ENCODE results near the gene DOCK4. TPM values are rescaled to one million over a fixed set of nuclear protein-coding genes. Genes with fewer than 3 reads are reported as not detected.

The DOCK4 gene
- total RNA-seq, 1 donor from 2014 or later: 43.5 TPM

DNA sequence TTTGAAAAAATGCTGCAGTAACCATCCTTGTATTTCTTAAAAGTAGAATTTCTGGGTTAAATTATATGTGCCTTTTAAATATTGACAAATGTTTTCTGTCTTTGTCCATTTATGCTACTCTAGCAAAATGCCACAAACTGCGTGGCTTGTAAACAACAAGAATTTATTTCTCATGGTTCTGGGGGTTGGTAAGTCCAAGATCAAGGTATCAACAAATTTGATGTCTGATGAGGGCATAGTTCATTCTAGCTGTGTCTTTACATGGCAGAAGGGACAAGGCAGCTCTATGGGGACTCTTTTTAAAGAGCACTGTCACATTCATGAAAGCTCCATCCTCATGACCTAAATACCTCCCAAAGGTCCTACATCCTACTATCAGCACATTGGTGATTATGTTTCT lies 27.9 kb upstream of the DOCK4 start:
- TF ChIP-seq CTCF (IDR thresholded peaks at IDR 0.05): no peak
- intact Hi-C loops (cut with DNase I): no loop called here
- Histone ChIP-seq H3K4me1 (no peaks in the 10 kb centered on the region), H3K27ac (no peak overlapping the region), H3K36me3 (no peaks in the 10 kb centered on the region), H3K27me3 (no peaks in the 10 kb centered on the region), H3K4me3 (no peak overlapping the region), H3K9me3 (peaks cover 0 to 8% of the 10 kb centered on the region in 2 donors)
- DNase-seq (ENCODE audit: low spot score in 2 of 2): no peak

DNA sequence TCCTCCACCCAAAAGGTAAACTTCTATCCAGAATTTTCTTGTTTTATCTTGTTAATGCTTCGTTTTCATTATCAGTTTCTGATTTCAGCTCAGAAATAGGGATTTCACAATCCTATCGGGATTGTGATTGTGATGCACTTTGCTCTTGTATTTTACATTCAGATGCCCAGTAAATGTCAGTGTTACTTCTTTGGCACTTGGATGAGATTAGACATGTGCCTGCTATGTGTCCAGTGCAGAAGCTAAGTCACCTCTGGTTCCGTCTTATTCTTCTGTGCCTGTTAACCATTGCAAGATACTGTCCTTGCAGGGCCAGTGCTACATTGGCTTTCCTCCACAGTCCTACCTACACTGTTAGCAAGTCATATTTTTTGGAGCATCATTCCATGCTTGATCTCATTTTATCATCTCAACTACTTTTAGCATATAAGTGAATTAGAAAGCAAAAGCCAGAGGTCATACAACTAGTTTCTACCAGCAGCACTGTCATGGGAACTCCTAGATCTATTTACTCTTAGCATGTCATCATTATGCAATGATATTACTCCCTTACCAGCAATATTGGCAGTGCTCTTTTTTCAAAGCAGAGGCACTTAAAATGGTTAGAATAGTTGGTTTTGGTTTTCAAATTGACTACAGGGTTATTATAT lies 27.0 kb upstream of the DOCK4 start:
- TF ChIP-seq CTCF (IDR thresholded peaks at IDR 0.05): no peak
- no peak overlapping the region for H3K4me3 ChIP-seq
- intact Hi-C loops (cut with DNase I): no loop called here

DNA sequence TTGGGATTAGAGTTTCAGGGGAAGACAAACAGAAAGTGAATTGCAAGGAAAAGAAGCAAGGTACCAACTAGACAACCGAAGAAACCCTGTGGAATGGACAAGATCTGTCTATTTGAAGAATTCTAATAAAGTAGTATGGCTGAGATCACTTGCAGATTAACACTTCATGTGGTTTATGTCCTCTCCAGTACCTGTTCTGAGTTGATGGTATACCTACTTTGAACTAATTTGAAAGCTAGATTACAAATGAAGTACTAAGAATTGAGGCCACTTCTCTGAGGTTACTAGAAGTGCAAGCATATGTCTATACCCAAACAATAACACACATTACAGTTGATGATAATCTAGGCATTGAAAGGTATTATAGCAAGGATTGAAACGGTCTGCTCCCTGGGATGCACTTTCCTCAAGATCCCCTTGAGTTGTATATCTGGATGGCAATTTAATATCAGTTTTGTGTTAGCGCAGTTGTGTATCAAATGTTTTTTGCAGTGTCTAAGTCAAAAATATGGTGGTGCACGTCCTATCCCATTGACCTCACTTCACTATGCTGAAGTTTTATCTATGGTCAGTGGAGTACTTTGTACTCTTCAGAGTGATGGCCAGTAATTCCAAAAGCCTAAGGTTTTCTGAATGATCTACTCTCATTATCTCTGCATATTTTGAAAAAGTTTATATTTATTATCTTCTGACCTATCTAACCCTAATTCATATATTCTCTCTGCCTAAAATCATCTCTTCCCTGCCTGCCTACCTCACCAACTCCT lies 26.2 kb upstream of the DOCK4 start:
- no peaks in the 10 kb centered on the region for H3K4me1 ChIP-seq
- H3K9me3 ChIP-seq: peaks cover 0 to 8% of the 10 kb centered on the region in 2 donors
- no peak for DNase-seq (ENCODE audit: low spot score in 2 of 2)
- no peaks in the 10 kb centered on the region for H3K27me3 ChIP-seq
- no peak overlapping the region for H3K27ac ChIP-seq
- intact Hi-C loops (cut with DNase I): no loop called here
- no peak overlapping the region for H3K4me3 ChIP-seq
- H3K36me3 ChIP-seq: no peaks in the 10 kb centered on the region
- no peak for TF ChIP-seq CTCF (IDR thresholded peaks at IDR 0.05)

More for the DNA sequence above, 27.0 kb upstream of the DOCK4 start:
- Histone ChIP-seq H3K27ac (no peak overlapping the region), H3K9me3 (peaks cover 0 to 8% of the 10 kb centered on the region in 2 donors), H3K36me3 (no peaks in the 10 kb centered on the region), H3K27me3 (no peaks in the 10 kb centered on the region), H3K4me1 (no peaks in the 10 kb centered on the region)
- no peak for DNase-seq (ENCODE audit: low spot score in 2 of 2)

- intact Hi-C loops (cut with DNase I): no loop called here
These were observed 22.4 kb upstream of the DOCK4 start for GRCh38 chr7:112228632-112229031.

DNA sequence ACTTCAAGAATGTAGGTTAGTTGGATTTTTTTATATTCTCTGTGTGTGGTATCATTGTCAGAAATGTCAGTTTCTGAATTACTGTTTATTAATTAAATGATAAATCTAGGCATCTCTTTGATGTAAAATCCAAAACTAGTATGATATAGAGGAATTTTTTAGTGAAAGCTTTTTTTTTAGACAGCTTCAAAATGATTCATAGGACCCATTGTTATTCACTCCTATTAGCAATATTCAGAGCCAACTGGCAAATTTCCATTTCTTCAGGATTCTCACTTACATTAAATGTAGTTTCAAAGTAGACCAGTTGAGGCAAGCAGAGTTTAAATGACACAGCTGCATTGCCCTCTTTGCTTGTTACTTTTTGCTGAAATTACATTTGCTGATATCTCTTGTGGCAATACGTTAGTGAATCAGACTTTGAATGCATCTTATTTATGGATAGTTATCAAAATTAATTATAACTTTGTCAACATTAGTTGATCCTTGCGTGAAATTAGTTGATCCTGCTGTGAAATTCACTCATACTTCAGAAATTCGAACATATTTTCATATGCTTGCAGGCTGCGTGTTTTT lies 20.6 kb upstream of the DOCK4 start:
- TF ChIP-seq CTCF (IDR thresholded peaks at IDR 0.05): no peak
- Histone ChIP-seq H3K36me3 (no peaks in the 10 kb centered on the region), H3K27me3 (no peaks in the 10 kb centered on the region), H3K4me3 (no peak overlapping the region), H3K4me1 (no peaks in the 10 kb centered on the region), H3K27ac (no peak overlapping the region), H3K9me3 (no peaks in the 10 kb centered on the region)
- intact Hi-C loops (cut with DNase I): no loop called here
- DNase-seq (ENCODE audit: low spot score in 2 of 2): no peak

More at GRCh38 chr7:112228632-112229031, 22.4 kb upstream of the DOCK4 start:
- Histone ChIP-seq H3K27me3 (no peaks in the 10 kb centered on the region), H3K27ac (no peak overlapping the region), H3K36me3 (no peaks in the 10 kb centered on the region), H3K4me1 (no peaks in the 10 kb centered on the region), H3K9me3 (no peaks in the 10 kb centered on the region), H3K4me3 (no peak overlapping the region)
- no peak for DNase-seq (ENCODE audit: low spot score in 2 of 2)
- TF ChIP-seq CTCF (IDR thresholded peaks at IDR 0.05): no peak
